OCI-LY7 (cell line): ENCODE data around the gene ARHGEF17. TPM values are rescaled to one million over a fixed set of nuclear protein-coding genes. Genes with fewer than 3 reads are reported as not detected.

Experiments used
- BruUV-seq: library from RNA; stranded (reverse); fragments of 400-500 nt; replicated peaks from 2 replicates; lab custom pipeline; 2021; lab: Mats Ljungman, UMichigan
- CTCF ChIA-PET: fragments of 300-600 bp; sonication (Branson Sonifier 250); formaldehyde crosslinking; loops from one replicate; lab custom pipeline; 2022; ENCODE audit warnings: antibody characterized with exemption; ENCODE audit not compliant: unreplicated experiment; lab: Charles Lee
- POLR2A ChIA-PET: fragments of 300-600 bp; sonication (Branson Sonifier 250); formaldehyde crosslinking; loops from one replicate; lab custom pipeline; 2022; ENCODE audit warnings: antibody characterized with exemption; lab: Charles Lee
- DNase-seq: peaks from one replicate; pipeline ENCODE4 v3.0.0-alpha.2; 2015; ENCODE audit warnings: low spot score
- H2AFZ ChIP-seq: fragments of 200-600 bp; sonication (generic), shearing (Covaris generic); 2 replicates; pipeline ENCODE4 v1.6.1; 2014; ENCODE audit warnings: mild to moderate bottlenecking, antibody characterized with exemption, low read length, moderate library complexity
- H3K27ac ChIP-seq: fragments of 200-600 bp; sonication (generic); 2 replicates; pipeline ENCODE4 v1.5.1; 2014; ENCODE audit warnings: mixed run types, low read depth, mild to moderate bottlenecking, moderate library complexity, low read length, inconsistent platforms; ENCODE audit not compliant: poor library complexity, severe bottlenecking
- H3K36me3 ChIP-seq: fragments of 200-600 bp; sonication (generic); 2 replicates; pipeline ENCODE4 v1.6.1; 2014; ENCODE audit warnings: mild to moderate bottlenecking, antibody characterized with exemption, low read length, moderate library complexity, mixed read lengths; ENCODE audit not compliant: insufficient read depth
- H3K4me1 ChIP-seq: fragments of 200-600 bp; sonication (generic); 2 replicates; pipeline ENCODE4 v1.5.1; 2014; ENCODE audit warnings: mild to moderate bottlenecking, low read length; ENCODE audit not compliant: insufficient read depth, poor library complexity, severe bottlenecking
- H3K4me2 ChIP-seq: fragments of 200-600 bp; sonication (generic); 2 replicates; pipeline ENCODE4 v1.6.1; 2014; ENCODE audit warnings: mild to moderate bottlenecking, low read length
- H3K4me3 ChIP-seq: fragments of 200-600 bp; sonication (generic); 2 replicates; pipeline ENCODE4 v1.5.1; 2014; ENCODE audit warnings: mild to moderate bottlenecking, low read depth, low read length; ENCODE audit not compliant: poor library complexity, severe bottlenecking
- H3K79me2 ChIP-seq: fragments of 200-600 bp; sonication (generic); 2 replicates; pipeline ENCODE4 v1.6.1; 2016; ENCODE audit warnings: low read depth, mild to moderate bottlenecking, low read length, moderate library complexity, mixed read lengths; ENCODE audit not compliant: insufficient read depth
- H3K9me2 ChIP-seq: fragments of 200-600 bp; sonication (generic); 2 replicates; pipeline ENCODE4 v1.6.1; 2016; ENCODE audit warnings: mild to moderate bottlenecking, low read length, mixed read lengths; ENCODE audit not compliant: insufficient read depth
- H3K9me3 ChIP-seq: fragments of 200-600 bp; sonication (generic); 2 replicates; pipeline ENCODE4 v1.6.1; 2014; ENCODE audit warnings: mild to moderate bottlenecking, mixed run types, low read length, mixed read lengths
- H4K20me1 ChIP-seq: fragments of 200-600 bp; sonication (generic); 2 replicates; pipeline ENCODE4 v1.6.1; 2014; ENCODE audit warnings: mild to moderate bottlenecking, antibody characterized with exemption, low read length, moderate library complexity, mixed read lengths; ENCODE audit not compliant: insufficient read depth
- EZH2phosphoT487 ChIP-seq: fragments of 200-600 bp; sonication (generic); IDR thresholded peaks from 2 replicates; pipeline ENCODE4 v1.6.1; 2018; ENCODE audit warnings: low read depth, borderline replicate concordance, mild to moderate bottlenecking, mixed run types, antibody characterized with exemption, low read length, moderate library complexity, mixed read lengths
- intact Hi-C: fragments of 100-400 bp; cut with micrococcal nuclease; formaldehyde crosslinking; loops from one replicate; pipeline ENCODE4 v1.10.0; 2022; ENCODE audit not compliant: unreplicated experiment
- total RNA-seq, 2 experiments: library from RNA; depleted of rRNA in 1 of 2; stranded (reverse); fragments of >200 nt in 1 of 2; shearing (Covaris generic) in 1 of 2; gene quantifications; 2 replicates each; pipeline ENCODE4 v1.2.3, GENCODE V29; 2014 to 2022
- TF ChIP-seq, protein P1 (sequence below): fragments of 200-600 bp; sonication (generic); conservative IDR thresholded peaks from 2 replicates; pipeline ENCODE4 v1.5.1; 2014; ENCODE audit warnings: mild to moderate bottlenecking, antibody characterized with exemption, low read length, moderate library complexity, mixed read lengths

The ARHGEF17 gene
- total RNA-seq, 2 experiments from 2014 or later: 0.19 to 1.4 TPM

- ChIA-PET POLR2A (no interaction called here), CTCF (no interaction called here)
- no peak for DNase-seq
- Histone ChIP-seq H3K36me3 (no peaks in the 10 kb centered on the region), H3K4me3 (no peak overlapping the region), H3K9me3 (no peaks in the 10 kb centered on the region), H3K9me2 (no peaks in the 10 kb centered on the region), H2AFZ (no peak overlapping the region), H3K27ac (no peak overlapping the region), H3K4me2 (no peak overlapping the region), H4K20me1 (no peaks in the 10 kb centered on the region), H3K4me1 (peaks cover 4% of the 10 kb centered on the region), H3K79me2 (no peaks in the 10 kb centered on the region)
- TF ChIP-seq, protein P1, sequence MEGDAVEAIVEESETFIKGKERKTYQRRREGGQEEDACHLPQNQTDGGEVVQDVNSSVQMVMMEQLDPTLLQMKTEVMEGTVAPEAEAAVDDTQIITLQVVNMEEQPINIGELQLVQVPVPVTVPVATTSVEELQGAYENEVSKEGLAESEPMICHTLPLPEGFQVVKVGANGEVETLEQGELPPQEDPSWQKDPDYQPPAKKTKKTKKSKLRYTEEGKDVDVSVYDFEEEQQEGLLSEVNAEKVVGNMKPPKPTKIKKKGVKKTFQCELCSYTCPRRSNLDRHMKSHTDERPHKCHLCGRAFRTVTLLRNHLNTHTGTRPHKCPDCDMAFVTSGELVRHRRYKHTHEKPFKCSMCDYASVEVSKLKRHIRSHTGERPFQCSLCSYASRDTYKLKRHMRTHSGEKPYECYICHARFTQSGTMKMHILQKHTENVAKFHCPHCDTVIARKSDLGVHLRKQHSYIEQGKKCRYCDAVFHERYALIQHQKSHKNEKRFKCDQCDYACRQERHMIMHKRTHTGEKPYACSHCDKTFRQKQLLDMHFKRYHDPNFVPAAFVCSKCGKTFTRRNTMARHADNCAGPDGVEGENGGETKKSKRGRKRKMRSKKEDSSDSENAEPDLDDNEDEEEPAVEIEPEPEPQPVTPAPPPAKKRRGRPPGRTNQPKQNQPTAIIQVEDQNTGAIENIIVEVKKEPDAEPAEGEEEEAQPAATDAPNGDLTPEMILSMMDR: no peak
- no peak for TF ChIP-seq EZH2phosphoT487
- intact Hi-C loops: no loop called here
- no TSS peak for BruUV-seq
These were observed 34.6 kb downstream of the ARHGEF17 start for GRCh38 chr11:73342633-73343032.

DNA sequence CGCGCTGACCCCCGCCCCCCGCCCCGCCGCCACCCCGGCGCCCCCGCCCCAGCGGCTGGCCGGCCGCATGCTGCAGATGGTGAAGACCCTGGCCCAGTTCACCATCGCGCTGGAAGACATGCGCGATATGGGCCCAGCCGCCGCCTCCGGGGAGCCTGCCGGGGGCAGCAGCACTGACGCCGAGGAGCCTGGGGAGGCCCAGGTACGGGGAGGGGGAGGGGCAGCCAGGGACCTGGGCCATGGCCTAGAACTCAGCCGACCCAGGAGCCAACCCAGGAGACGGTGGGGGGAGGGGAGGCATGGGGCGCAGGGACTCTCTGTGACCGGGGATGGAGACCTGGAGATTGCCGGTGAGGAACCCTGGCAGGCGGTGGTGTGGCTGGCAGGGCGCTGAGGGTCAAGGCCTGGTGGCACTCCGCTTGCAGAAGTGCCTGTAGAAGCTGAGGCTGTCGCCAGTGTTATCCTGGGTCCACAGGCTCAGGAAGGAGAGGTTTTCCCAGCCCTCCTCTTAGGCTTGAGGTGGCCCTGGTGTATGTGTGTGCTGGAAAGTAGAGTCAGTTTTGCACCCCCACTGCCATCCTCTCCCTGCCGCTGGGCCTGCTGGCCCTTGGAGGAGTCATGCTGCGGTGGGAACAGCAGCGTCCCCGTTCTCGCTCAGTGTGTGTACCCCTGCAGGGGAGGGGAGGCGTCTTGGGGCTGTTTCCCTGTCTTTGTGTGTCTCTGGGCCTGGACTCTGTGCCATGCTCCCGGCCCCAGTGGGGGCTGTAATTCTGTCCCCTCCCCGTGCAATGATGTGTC is 35.2 kb downstream of the ARHGEF17 start:
- no peaks in the 10 kb centered on the region for H3K79me2 ChIP-seq
- TF ChIP-seq, protein P1: no peak
- no peak for TF ChIP-seq EZH2phosphoT487
- no peaks in the 10 kb centered on the region for H3K36me3 ChIP-seq
- no peak overlapping the region for H3K27ac ChIP-seq
- no peak overlapping the region for H3K4me3 ChIP-seq
- H3K4me2 ChIP-seq: no peak overlapping the region
- POLR2A ChIA-PET: no interaction called here
- H2AFZ ChIP-seq: no peak overlapping the region
- intact Hi-C loops: no loop called here
- CTCF ChIA-PET: no interaction called here
- H3K9me2 ChIP-seq: no peaks in the 10 kb centered on the region
- H3K9me3 ChIP-seq: no peaks in the 10 kb centered on the region
- DNase-seq: no peak
- no peaks in the 10 kb centered on the region for H4K20me1 ChIP-seq
- H3K4me1 ChIP-seq: peaks cover 4% of the 10 kb centered on the region
- BruUV-seq: no TSS peak

DNA sequence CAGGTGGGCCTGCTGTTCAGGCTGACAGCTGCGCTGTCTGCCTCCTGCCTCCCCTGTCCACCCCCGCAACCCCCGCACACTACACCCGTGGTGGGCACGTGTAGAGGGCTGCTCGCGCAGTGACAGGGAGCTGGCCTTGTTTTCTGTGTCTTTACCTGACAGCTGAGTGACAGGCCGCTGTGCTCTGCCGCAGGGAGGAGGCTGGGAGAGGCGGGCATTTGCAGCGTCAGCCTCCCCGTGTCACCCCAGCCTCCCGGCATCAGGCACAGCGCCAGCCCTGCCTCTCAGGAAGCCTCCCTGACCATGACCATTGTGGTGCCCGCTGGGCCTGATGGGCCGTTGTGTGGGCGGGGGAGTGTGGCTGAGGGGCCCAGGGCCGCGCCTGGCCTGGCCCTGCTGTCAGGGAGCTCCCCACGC is 36.1 kb downstream of the ARHGEF17 start:
- BruUV-seq: no TSS peak
- H3K36me3 ChIP-seq: no peaks in the 10 kb centered on the region

More for the DNA sequence above, 36.1 kb downstream of the ARHGEF17 start:
- no peak overlapping the region for H3K4me3 ChIP-seq
- no peaks in the 10 kb centered on the region for H3K4me1 ChIP-seq
- ChIA-PET CTCF (no interaction called here), POLR2A (no interaction called here)
- no peak for TF ChIP-seq EZH2phosphoT487
- TF ChIP-seq, protein P1: no peak
- intact Hi-C loops: no loop called here
- no peaks in the 10 kb centered on the region for H3K9me2 ChIP-seq
- DNase-seq: no peak
- H3K79me2 ChIP-seq: no peaks in the 10 kb centered on the region
- H3K9me3 ChIP-seq: no peaks in the 10 kb centered on the region
- no peak overlapping the region for H3K4me2 ChIP-seq
- H2AFZ ChIP-seq: no peak overlapping the region
- no peaks in the 10 kb centered on the region for H4K20me1 ChIP-seq
- no peak overlapping the region for H3K27ac ChIP-seq
